HCEC 1CT (cell line): Measurements from ENCODE around the gene GHRH.
A peak's percentile ranks its signal among the peaks of the same experiment; 100 is the strongest.

ENCODE experiments used
- DNase-seq: peaks from one replicate; pipeline ENCODE4 v3.0.0-alpha.2; 2017

The GHRH gene

DNA sequence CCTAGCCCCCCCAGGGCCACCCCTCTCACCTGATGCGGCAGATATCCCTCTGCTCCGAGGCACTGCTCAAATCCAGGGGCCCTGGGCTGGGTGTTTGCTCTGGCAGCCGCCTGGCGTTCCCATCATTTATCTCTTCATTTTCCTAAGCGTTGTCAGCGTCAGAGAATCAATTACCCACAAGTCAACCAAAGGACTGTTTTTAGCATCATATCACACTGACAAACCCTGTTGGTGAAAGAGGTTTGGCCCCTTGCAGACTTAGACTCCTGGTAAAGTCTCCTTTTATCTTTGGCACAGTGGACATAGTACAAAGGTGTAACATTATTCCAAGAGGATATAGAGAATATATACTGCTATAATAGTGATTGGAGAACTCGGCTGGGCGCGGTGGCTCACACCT, at the start of gene GHRH:
TSS of gene GHRH (minus strand) at position 101 of the 400 bp plus-strand sequence. CDS start 4,925 bp downstream, outside the sequence.
- DNase-seq = no peak

DNA sequence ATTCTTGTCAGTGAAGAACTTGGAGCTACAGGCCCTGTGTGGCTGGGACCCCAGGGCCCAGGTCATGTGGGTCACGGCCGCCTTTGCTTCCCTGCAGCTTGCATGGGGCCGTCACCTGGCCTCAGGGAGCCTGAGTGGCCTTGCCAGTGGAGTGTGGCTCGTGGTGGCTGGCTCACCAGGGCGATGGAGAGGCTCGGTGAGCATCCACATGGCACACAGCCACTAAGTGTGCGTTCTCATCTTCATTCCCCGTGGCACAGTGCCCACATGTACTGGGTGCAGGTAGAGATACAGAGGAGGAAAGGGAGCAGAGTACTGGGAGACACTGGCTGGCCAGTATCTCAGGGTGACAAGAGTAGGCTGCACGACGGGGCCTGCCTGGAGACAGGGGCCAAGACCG, 49.3 kb upstream of the GHRH start:
- no peak for DNase-seq

DNA sequence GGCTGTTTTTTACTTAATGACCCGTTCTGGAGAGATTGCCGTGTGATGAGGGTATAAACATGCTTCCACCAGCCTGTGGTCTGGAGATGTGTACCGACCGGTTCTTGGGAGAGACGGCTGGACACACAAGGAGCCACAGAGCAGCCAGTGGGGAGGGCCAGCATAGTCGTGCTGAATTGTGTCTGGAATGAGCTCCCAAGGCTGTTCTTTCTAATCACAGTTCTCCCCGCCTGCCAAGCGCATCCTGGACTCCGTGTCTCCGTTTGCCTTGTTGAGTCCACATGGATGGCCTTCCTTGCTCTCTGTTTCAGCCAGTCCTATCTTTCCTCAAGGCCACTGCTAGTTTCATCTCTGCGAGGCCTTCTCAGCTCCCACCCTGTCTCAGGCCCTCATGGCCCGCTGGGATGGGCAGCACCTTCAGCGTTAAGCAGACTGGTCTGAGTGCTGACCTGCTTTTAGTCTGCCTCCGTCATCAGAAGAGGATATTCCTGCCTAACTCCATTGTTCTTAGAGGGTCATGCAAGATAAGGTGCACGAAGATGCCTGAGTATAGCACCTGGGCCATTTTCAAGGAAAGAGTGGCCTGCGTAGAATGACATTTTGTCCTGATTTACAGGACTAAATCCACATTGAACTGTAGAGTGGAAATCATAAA, 48.4 kb upstream of the GHRH start:
- no peak for DNase-seq

DNA sequence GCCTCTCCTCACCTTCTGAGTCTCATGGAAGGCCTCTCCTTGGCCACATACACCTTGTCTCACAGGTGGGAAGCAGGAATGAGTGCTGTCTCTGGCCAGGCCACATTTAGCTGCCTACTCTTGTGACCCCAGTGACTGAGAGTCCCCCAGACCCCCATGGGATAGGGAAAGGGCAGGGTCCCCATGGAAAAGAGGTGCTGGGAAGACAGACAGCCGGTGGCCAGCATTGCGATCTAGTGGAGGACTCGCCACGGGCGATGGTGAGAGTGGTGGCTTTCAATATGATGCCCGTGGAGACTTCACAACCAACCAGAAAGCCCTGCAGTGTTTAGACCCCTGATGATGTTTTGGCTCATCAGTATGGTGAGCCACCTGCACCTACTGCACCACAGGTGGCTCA, 47.7 kb upstream of the GHRH start:
- DNase-seq = no peak

GRCh38 chr20:37308086-37309050, 46.8 kb upstream of the GHRH start:
- DNase-seq = no peak

DNA sequence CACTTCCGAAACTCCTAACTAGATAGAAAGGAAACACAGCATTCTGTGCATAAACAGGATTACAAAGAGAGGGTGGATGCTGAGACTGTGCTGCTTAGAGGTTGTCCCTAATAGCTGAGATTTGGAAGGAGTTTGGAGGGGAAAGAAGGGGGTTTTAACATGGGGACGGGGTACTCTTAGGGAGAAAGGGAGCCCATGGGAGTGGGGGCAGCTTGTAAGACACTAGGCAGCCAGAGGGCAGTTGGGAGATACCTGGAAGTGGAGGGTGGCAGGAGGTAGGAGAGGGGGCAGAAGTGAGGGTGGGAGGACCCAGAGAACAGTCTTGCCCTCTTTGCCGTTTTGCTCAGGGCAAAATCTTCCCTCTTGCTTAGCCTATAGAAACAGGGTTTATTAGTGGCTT, 44.2 kb upstream of the GHRH start:
- DNase-seq = no peak

DNA sequence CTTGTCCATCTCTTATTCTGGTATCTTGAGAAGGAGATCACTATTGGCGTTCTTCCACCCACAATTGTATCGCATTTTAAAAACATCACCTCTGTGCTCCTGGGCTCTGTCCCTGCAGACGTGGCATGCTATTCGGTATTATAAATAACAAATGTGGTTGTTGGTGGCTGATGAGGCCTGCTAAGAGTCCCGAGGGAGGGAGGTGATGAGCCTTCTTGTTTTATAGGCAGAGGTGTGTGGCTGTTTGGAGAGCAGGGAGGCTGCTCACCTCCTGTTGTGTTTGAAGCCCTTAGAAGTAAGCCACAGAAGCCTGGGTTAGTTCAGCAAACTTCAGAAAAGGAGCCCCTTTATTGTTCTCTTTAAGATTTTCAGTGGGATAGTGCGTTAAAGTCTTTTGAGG, 43.5 kb upstream of the GHRH start:
- DNase-seq = no peak

DNA sequence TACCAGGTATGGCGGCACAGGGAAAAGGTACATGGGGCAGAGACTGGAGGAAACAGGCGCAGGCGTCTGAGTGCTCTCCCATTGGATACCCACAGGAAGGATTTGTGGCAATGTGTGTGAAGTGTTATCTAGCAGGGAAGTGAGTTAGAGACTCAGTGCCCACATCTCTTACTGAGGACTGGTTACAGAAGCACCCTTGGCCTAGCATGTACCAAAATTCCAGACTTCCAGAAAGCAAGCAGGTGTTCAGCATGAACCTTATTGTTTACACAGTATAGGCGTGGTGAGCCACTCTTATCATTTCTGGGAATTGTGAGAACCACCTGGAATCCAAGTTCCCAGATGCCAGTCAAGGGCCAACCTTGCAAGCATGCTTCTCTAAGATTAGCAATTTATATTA, 42.0 kb upstream of the GHRH start:
- DNase-seq = no peak

DNA sequence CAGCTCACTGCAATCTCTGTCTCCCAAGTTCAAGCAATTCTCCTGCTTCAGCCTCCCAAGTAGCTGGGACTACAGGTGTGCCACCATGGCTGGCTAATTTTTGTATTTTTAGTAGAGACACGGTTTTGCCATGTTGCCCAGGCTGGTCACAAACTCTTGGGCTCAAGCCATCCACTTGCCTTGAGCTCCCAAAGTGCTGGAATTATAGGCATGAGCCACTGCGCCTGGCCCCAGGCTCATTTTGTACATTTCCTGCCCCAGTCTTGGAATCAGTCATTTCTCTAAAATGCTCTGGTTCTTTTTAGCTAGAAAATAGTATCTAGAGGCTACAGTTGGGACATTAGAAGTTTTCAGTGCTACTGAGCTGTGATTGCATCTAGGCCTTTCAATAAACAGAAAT, 41.4 kb upstream of the GHRH start:
- DNase-seq = no peak

DNA sequence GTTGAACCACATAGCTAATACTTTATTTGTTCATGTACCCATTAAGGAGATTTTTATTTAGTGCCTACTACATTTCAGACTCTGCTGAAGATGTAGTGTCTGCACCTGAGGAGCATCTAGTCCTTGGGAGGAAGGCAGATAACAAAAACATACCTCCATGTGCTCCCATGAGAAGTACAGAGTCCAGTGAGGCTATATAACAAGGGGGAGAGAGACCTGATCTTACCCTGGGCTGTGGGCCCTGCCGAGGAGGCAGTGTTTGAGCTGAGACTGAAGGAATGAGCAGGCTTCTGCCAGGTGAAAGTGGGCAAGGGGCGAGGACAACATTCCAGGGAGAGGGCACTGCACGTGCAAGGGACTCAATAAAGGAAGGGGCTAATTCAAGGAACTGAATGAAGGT, 39.9 kb upstream of the GHRH start:
- no peak for DNase-seq

- no peak for DNase-seq
These were observed 39.5 kb upstream of the GHRH start for GRCh38 chr20:37301120-37301519.

DNA sequence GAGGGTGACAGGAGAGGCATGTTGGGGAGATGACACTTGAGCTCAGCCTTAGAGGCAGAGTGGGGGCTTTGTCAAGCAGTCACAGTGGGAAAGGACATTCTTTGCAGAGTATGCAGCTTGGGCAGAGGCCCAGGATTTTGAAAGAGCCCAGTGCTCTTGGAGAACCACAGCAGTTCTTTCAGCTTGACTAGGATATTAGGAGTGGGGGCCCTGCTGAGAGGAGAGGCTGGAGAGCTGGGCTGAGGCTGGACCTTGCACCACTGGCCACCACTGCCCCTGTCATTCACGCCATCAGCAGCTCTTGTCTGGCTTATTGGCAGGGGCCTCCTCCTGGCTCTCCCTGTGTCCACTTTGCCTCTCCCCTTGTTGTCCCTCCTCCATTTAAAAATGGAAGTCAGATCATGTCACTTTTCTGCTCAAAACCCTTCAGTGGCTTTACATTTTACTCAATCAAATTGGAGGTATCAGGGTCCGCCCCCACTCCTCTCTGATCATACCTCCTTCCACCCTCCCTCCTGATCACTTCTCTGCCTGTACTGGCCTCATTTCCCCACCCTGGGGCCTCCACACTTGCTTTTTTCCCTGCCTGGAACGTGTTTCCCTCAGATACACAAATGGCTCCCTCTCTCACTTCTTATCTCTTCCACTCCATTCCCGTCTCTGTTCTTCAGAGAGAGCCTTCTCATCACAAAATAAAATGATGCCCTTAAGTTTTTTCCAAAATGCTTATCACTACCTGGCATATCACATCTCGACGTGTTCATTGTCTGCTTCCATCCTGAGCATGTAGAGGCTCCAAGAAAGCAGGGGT, 38.3 kb upstream of the GHRH start:
- no peak for DNase-seq

- DNase-seq = peak; percentile 77
These were observed 36.8 kb upstream of the GHRH start for GRCh38 chr20:37298190-37298939.

DNA sequence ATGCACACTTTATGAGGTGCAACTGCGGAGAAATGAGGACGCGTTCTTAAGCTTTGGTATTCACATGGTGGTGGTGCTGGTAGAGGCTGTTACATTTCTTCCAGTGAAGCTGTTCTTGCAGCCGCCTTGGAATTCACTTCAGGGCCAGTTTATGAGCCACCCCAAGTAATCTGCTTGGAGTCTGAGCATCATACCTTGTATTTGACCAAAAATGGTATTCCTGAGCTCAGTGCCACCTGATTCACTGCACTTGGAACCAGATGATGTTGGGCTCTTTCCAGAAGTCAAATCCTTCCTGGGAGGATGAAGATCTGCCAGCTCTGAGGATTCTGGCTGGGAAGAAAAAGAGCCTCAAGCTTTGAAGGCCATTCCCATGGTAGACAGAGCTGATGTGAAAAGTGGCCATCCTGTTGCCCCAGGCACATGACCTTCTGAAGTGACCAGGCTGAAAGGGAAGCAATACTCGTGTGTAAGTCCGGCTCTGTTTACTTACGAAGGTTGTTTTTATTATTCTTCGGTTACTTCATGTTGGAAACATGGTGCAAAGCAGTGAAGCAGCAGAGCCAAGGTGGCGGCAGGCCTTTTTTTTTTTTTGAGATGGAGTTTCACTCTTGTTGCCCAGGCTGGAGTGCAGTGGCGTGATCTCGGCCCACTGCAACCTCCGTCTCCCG, 35.6 kb upstream of the GHRH start:
- DNase-seq = peak; percentile 62

DNA sequence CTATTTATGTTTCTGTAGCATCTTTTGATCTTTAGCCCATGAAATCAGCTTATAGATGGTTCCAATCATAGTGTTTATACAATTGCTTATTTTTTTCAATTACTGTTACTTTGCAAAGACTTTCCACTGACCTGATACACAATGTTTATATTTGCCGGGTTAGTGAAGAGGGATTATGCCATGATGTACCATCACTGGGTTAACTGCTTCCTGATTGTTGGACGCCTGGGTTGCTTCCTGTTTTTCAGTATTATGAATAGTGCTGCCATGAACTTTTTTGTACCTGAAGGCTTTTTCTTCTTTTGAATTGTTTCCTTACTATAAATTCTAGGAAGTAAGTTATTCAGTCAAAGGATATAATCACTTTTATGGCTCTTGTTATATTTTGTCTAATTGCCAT, 34.8 kb upstream of the GHRH start:
- no peak for DNase-seq

- DNase-seq = no peak
These were observed 34.0 kb upstream of the GHRH start for GRCh38 chr20:37295595-37295994.

GRCh38 chr20:37295001-37295400, 33.4 kb upstream of the GHRH start:
- peak; percentile 98 for DNase-seq

DNA sequence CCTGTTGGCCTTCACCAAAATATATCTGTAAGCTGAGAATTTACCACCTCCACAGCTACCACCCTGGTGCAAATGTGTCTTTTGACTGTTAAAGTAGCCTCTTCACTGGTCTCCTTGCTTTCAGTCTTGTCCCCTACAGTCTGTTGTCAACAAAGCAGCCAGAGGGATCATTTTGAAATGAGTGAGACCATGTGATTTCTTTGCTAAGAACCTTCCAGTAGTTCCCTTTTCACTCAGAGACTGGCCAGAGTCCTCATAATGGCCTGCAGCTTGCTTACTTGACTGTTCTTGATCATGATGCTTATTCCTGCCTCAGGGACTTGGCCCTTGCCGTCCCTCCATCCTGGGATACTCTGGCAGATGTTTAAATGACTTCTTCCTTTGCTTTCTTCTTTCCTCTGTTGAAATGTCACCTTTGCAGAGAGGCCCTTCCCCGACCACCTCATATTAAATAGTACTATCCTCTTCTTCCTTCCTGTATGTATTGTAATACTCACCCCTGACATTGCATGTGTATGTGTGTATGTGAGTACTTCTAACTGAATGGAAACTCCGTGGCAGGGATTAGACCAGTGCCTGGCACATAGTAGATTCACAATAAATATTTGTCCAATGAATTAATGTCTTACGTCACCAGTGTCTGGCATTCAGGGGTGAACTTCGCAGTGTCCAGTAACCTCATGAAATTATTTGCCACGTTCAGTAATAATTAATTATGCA, 32.8 kb upstream of the GHRH start:
- DNase-seq = peak; percentile 79

- DNase-seq = no peak
These were observed 31.8 kb upstream of the GHRH start for GRCh38 chr20:37293301-37293943.

- no peak for DNase-seq
These were observed 30.1 kb upstream of the GHRH start for GRCh38 chr20:37291724-37292126.
